ENCODE results near the gene PHACTR1.

Gene PHACTR1

GRCh38 chr6:12709116-12709515 lies 7.5 kb upstream of the PHACTR1 start:
- no peak for TF ChIP-seq CTCF (IDR thresholded peaks at IDR 0.05; ENCODE audit: control insufficient read depth, extremely low read depth, insufficient read depth)
- DNase-seq (ENCODE audit: low read depth), result no peak

GRCh38 chr6:12709556-12710232 lies 6.9 kb upstream of the PHACTR1 start:
- no peak for TF ChIP-seq CTCF (IDR thresholded peaks at IDR 0.05; ENCODE audit: control insufficient read depth, extremely low read depth, insufficient read depth)
- H3K4me3 ChIP-seq (ENCODE audit: low read depth, low read length), result no peak overlapping the region
- DNase-seq (ENCODE audit: low read depth), result no peak

More at GRCh38 chr6:12709116-12709515, 7.5 kb upstream of the PHACTR1 start:
- no peak overlapping the region for H3K4me3 ChIP-seq (ENCODE audit: low read depth, low read length)

GRCh38 chr6:12710921-12711320 lies 5.6 kb upstream of the PHACTR1 start:
- no peak for TF ChIP-seq CTCF (IDR thresholded peaks at IDR 0.05; ENCODE audit: control insufficient read depth, extremely low read depth, insufficient read depth)
- no peak overlapping the region for H3K4me3 ChIP-seq (ENCODE audit: low read depth, low read length)
- no peak for DNase-seq (ENCODE audit: low read depth)

GRCh38 chr6:12714022-12714421 lies 2.5 kb upstream of the PHACTR1 start:
- DNase-seq (ENCODE audit: low read depth), result no peak
- no peak overlapping the region for H3K4me3 ChIP-seq (ENCODE audit: low read depth, low read length)
- TF ChIP-seq CTCF (IDR thresholded peaks at IDR 0.05; ENCODE audit: control insufficient read depth, extremely low read depth, insufficient read depth), result no peak

- TF ChIP-seq CTCF (IDR thresholded peaks at IDR 0.05; ENCODE audit: control insufficient read depth, extremely low read depth, insufficient read depth), result no peak
- H3K4me3 ChIP-seq (ENCODE audit: low read depth, low read length), result no peak overlapping the region
- no peak for DNase-seq (ENCODE audit: low read depth)
Measured at GRCh38 chr6:12715437-12715836, 1.1 kb upstream of the PHACTR1 start.

- TF ChIP-seq CTCF (IDR thresholded peaks at IDR 0.05; ENCODE audit: control insufficient read depth, extremely low read depth, insufficient read depth), result no peak
- no peak overlapping the region for H3K4me3 ChIP-seq (ENCODE audit: low read depth, low read length)
- DNase-seq (ENCODE audit: low read depth), result no peak
Measured at GRCh38 chr6:12717356-12717755, 789 bp downstream of the PHACTR1 start.

- H3K4me3 ChIP-seq (ENCODE audit: low read depth, low read length), result no peak overlapping the region
- DNase-seq (ENCODE audit: low read depth), result no peak
- TF ChIP-seq CTCF (IDR thresholded peaks at IDR 0.05; ENCODE audit: control insufficient read depth, extremely low read depth, insufficient read depth), result no peak
Measured at GRCh38 chr6:12718015-12718414, 1.4 kb downstream of the PHACTR1 start.

All from LNCaP clone FGC (cell line).